Gastrocnemius medialis (tissue), 4 donors: ENCODE measurements around the gene ACTBL2. TPM values are rescaled to one million over a fixed set of nuclear protein-coding genes. Genes with fewer than 3 reads are reported as not detected.

Experiments
- ATAC-seq, 2 donors: fragments of 150-250 bp; one replicate each; pipeline ENCODE4 v1.9.1; 2016
- DNase-seq, 2 donors: peaks; one replicate each; pipeline ENCODE4 v3.0.0-alpha.2; 2019
- H3K27ac ChIP-seq, 4 donors: fragments of 200-600 bp; sonication (generic); 1 replicate in 1 of 4; 2 replicates in 3 of 4; pipeline ENCODE4 v1.5.1; 2016 to 2018; ENCODE audit warnings: mild to moderate bottlenecking in 2 of 4, moderate library complexity in 1 of 4
- H3K27me3 ChIP-seq, 3 donors: fragments of 200-600 bp; sonication (generic) in 2 of 3; 1 replicate in 1 of 3; 2 replicates in 2 of 3; pipeline versions ENCODE4 v1.5.1 to v1.6.0; 2016 to 2019; ENCODE audit warnings: mild to moderate bottlenecking in 1 of 3, moderate library complexity in 1 of 3
- H3K36me3 ChIP-seq, 2 donors: fragments of 200-600 bp; sonication (generic) in 1 of 2; one replicate each; pipeline ENCODE4 v1.5.1; 2017 to 2018
- H3K4me1 ChIP-seq, 2 donors: fragments of 200-600 bp; sonication (generic) in 1 of 2; one replicate each; pipeline ENCODE4 v1.5.1; 2016 to 2017; ENCODE audit warnings: mild to moderate bottlenecking in 2 of 2
- H3K4me3 ChIP-seq, 4 donors: fragments of 200-600 bp; sonication (generic) in 3 of 4; 1 replicate in 1 of 4; 2 replicates in 3 of 4; pipeline ENCODE4 v1.5.1; 2016 to 2019; ENCODE audit warnings: mild to moderate bottlenecking in 2 of 4
- H3K9me3 ChIP-seq, 3 donors: fragments of 200-600 bp; sonication (generic) in 2 of 3; 1 replicate in 1 of 3; 2 replicates in 2 of 3; pipeline ENCODE4 v1.5.1; 2016 to 2019
- POLR2A ChIP-seq, 2 donors: fragments of 450-650 bp; IDR thresholded peaks; one replicate each; pipeline ENCODE4 v1.6.1; 2017; ENCODE audit warnings: antibody characterized with exemption in 2 of 2, mild to moderate bottlenecking in 2 of 2, moderate library complexity in 2 of 2
- in situ Hi-C, 4 donors: fragments of 200-750 bp; cut with MboI; loops; one replicate each; pipeline versions ENCODE4 v1.15.0 to v1.8.0; 2017; ENCODE audit warnings: low sequenced_read_pairs in 4 of 4
- intact Hi-C: fragments of 100-400 bp; cut with DNase I; formaldehyde crosslinking; loops from one replicate; pipeline ENCODE4 v1.15.1; 2023; ENCODE audit warnings: low total_unique reads
- total RNA-seq, 4 donors: library from RNA; depleted of rRNA; stranded (reverse); fragments of >200 nt; gene quantifications; one replicate each; pipeline versions ENCODE4 v1.1.0 to v1.2.3, GENCODE V29; 2016
- TF ChIP-seq, protein P1 (sequence below), 5 experiments: fragments of 450-650 bp in 3 of 5; fragments of 200-600 bp in 2 of 5; sonication (generic) in 2 of 5; IDR thresholded peaks in 4 of 5; conservative IDR thresholded peaks in 1 of 5; 1 replicate in 4 of 5; 2 replicates in 1 of 5; pipeline ENCODE4 v1.5.1; 2016 to 2019; ENCODE audit warnings: antibody characterized with exemption in 5 of 5, mild to moderate bottlenecking in 3 of 5, moderate library complexity in 3 of 5

Gene ACTBL2
- total RNA-seq, 4 donors from 2014 or later = not detected

DNA sequence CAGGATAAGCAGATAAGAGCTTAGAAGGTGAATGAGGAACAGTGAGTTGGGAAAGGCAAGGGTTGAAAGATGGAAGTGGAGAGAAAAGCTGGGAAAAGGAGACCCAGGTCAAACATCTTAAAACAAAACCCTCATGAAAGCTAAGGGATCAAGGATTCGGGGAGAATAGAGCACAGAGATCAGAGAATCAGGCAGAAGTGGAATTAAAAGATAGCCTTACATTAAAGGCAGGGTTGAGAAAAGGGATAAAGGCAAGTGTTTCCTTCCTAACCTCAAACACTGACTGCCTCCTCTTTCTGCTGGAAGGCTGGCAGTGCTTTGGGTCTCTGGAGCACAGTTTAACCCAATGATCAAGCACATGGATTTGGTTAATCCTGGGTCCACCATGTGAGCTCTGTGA, 28.7 kb upstream of the ACTBL2 start:
- H3K4me3 ChIP-seq = no peak overlapping the region
- DNase-seq (no peak), ATAC-seq (no peak)
- no peaks in the 10 kb centered on the region for H3K4me1 ChIP-seq
- intact Hi-C loops (no loop called here), in situ Hi-C loops (loop anchor here in 2 of 4 donors (25.0 kb wide), 2 partner anchors 251 to 276 kb away; no protein-coding TSS in a partner anchor)
- H3K9me3 ChIP-seq = no peaks in the 10 kb centered on the region
- H3K27me3 ChIP-seq = no peaks in the 10 kb centered on the region
- H3K36me3 ChIP-seq = no peaks in the 10 kb centered on the region
- H3K27ac ChIP-seq = no peak overlapping the region
- TF ChIP-seq POLR2A (IDR thresholded peaks at IDR 0.05) = no peak
- TF ChIP-seq, protein P1, sequence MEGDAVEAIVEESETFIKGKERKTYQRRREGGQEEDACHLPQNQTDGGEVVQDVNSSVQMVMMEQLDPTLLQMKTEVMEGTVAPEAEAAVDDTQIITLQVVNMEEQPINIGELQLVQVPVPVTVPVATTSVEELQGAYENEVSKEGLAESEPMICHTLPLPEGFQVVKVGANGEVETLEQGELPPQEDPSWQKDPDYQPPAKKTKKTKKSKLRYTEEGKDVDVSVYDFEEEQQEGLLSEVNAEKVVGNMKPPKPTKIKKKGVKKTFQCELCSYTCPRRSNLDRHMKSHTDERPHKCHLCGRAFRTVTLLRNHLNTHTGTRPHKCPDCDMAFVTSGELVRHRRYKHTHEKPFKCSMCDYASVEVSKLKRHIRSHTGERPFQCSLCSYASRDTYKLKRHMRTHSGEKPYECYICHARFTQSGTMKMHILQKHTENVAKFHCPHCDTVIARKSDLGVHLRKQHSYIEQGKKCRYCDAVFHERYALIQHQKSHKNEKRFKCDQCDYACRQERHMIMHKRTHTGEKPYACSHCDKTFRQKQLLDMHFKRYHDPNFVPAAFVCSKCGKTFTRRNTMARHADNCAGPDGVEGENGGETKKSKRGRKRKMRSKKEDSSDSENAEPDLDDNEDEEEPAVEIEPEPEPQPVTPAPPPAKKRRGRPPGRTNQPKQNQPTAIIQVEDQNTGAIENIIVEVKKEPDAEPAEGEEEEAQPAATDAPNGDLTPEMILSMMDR (IDR thresholded peaks at IDR 0.05 in 4 of 5, conservative IDR thresholded peaks at IDR 0.05 in 1 of 5) = no peak

DNA sequence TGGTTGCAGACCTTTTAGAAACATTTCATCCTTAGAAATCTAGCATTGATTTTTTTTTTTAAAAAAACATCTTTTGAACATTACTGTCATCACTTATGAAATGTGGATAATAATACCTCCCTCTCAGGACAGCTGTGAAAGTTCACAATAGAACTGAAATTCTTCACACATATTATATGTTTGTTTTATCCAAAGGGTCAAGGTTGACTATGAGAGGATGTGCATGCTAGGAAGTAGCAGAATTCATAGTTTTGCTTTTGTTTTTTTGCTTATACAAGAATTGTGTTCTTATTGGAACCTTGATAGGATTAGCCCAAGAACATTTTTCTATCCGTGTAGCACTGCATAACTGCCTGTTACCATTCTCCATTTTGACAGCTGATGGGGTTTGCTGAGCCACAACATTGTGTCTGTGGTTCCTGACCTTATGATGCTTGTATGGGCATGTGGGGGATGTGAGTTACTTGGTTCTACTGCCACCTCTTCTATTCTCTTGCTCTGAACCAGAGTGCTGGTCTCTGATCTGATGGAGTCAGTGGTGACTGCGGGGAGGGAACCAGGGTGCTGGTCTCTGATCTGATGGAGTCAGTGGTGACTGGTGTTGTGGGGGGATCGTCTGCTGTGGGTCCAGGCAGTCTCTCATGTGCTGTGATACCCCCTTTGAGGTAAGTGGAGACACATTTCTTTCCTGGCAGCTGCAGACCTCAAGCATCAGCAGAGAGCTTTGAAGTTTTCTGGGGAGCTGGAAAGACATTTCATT, 27.1 kb upstream of the ACTBL2 start:
- Histone ChIP-seq H3K27me3 (no peaks in the 10 kb centered on the region), H3K36me3 (no peaks in the 10 kb centered on the region), H3K27ac (no peak overlapping the region), H3K4me1 (no peaks in the 10 kb centered on the region), H3K9me3 (no peaks in the 10 kb centered on the region), H3K4me3 (no peak overlapping the region)
- no peak for ATAC-seq
- no peak for DNase-seq
- intact Hi-C loops (no loop called here), in situ Hi-C loops (loop anchor here (10.0 to 25.0 kb wide), 4 partner anchors 253 to 955 kb away; partner anchors contain the start of gene PLK2 (in 3 of the 4))
- TF ChIP-seq POLR2A (IDR thresholded peaks at IDR 0.05) = no peak
- TF ChIP-seq, protein P1 (IDR thresholded peaks at IDR 0.05 in 4 of 5, conservative IDR thresholded peaks at IDR 0.05 in 1 of 5) = no peak

DNA sequence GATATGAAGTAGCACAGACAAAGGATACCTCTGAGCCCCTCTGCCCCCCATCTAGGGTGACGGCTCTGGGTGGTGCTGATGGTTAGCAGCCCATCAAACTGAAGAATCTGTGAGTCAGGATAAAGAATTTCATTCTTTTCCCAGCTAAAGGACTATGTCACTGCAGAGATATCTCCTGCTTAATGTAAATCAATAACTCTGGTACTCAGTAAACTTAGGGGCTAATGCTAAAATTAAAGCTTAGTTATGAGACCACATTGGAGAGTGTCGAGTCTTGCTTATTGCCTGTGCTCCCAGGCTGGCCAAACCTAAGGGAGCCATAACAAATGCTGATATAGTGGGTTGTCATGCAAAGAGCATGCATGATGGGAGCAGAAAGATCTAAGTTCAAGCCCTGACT, 25.6 kb upstream of the ACTBL2 start:
- intact Hi-C loops (no loop called here), in situ Hi-C loops (loop anchor here (10.0 to 25.0 kb wide), 4 partner anchors 254 to 957 kb away; partner anchors contain the start of gene PLK2 (in 3 of the 4))
- Histone ChIP-seq H3K9me3 (no peaks in the 10 kb centered on the region), H3K27me3 (no peaks in the 10 kb centered on the region), H3K36me3 (no peaks in the 10 kb centered on the region), H3K4me1 (no peaks in the 10 kb centered on the region), H3K27ac (no peak overlapping the region), H3K4me3 (no peak overlapping the region)
- ATAC-seq (no peak), DNase-seq (no peak)
- TF ChIP-seq, protein P1 (IDR thresholded peaks at IDR 0.05 in 4 of 5, conservative IDR thresholded peaks at IDR 0.05 in 1 of 5) = no peak
- no peak for TF ChIP-seq POLR2A (IDR thresholded peaks at IDR 0.05)

DNA sequence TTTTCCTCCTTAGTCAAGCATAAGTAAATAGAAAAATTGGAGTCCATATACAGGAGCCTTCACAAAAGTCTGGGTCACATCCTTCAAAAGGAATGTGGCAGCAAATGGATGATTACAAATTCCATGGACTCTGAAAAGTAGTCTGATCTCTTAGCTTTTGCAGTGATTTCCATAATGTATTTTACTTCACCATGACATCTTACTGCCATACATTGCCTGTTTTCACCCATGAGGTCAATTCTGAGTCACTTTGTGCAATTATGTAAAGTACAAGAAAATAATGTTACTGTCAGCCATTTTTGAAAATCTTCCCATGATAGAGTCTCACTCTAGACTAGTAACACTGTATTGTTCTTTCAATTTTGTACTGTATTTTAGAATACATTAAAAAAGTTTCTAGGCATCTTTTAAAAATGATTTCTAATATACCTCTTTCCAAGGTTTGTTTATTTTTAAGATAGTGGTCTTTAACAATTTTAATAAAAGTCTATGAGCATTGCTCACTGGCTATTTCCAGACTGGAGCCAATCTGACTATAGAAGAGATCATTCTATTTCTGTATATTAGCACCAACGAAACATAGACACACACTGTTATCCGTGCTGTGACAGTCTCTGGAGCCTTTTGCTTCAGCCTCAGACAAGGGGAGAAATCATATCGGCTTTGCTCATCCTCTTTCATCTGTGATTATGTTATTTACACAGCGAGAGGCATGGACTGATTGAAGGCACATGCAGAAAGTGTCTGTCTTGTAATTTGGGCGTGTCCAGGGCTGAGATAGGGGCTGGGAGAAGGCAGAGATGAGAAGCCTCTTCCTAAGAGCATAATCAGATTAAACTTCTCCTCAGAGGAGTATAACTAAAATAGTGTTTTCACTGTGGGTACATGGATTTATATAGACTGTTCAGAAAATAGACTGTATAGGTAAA, 22.9 kb upstream of the ACTBL2 start:
- Histone ChIP-seq H3K27me3 (no peaks in the 10 kb centered on the region), H3K4me1 (peaks cover 0 to 11% of the 10 kb centered on the region in 2 donors), H3K4me3 (no peak overlapping the region), H3K27ac (no peak overlapping the region), H3K9me3 (no peaks in the 10 kb centered on the region), H3K36me3 (no peaks in the 10 kb centered on the region)
- in situ Hi-C loops = loop anchor here (10.0 to 25.0 kb wide), 4 partner anchors 257 to 959 kb away; partner anchors contain the start of gene PLK2 (in 3 of the 4)
- ATAC-seq (no peak), DNase-seq (no peak)
- intact Hi-C loops = no loop called here
- TF ChIP-seq, protein P1 (IDR thresholded peaks at IDR 0.05 in 4 of 5, conservative IDR thresholded peaks at IDR 0.05 in 1 of 5) = no peak
- no peak for TF ChIP-seq POLR2A (IDR thresholded peaks at IDR 0.05)
